Spleen (tissue), 7 donors: ENCODE data around the gene PVALEF.

Experiments used
- POLR2A ChIP-seq, 3 donors: fragments of 450-650 bp; IDR thresholded peaks; one replicate each; pipeline ENCODE4 v1.5.1; 2017; ENCODE audit warnings: antibody characterized with exemption in 3 of 3, mild to moderate bottlenecking in 1 of 3
- POLR2AphosphoS5 ChIP-seq, 3 donors: sonication (generic); formaldehyde crosslinking; IDR thresholded peaks; one replicate each; pipeline ENCODE4 v1.5.1; 2017; ENCODE audit warnings: antibody characterized with exemption in 3 of 3
- TF ChIP-seq, protein P1 (sequence below), 11 experiments: fragments of 200-600 bp in 7 of 11; fragments of 450-650 bp in 4 of 11; sonication (generic) in 4 of 11; IDR thresholded peaks in 8 of 11; conservative IDR thresholded peaks in 3 of 11; 1 replicate in 7 of 11; 2 replicates in 4 of 11; pipeline versions ENCODE4 v1.4.0 to v1.8.0; 2016 to 2021; ENCODE audit warnings: antibody characterized with exemption in 11 of 11, inconsistent platforms in 4 of 11, mild to moderate bottlenecking in 1 of 11
- donor health status: DM: no; HTN: no; CAD: no; lungs with moderate emphysema.
- donor health status: DM: no; HTN: no; CAD: no.
- donor health status: DM: no; HTN: no; CAD: no.

DNA sequence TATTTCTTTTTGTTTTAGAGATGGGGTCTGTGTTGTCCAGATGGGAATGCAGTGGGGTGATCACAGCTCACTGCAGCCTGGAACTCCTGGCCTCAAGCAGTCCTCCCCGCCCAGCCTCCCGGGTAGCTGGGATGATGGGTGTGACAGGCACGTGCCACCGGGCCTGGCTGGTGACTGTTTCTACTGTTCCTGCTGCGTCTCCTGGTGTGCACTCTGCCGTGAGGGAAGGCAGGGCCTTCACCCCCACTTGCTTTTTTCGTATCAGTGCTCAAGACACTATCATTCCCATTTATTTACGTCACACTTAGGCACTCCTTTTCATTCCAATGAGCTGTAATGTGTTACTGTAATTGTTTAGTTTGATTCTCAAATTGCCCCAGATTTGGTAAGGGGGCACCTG lies 25.3 kb upstream of the PVALEF start:
- TF ChIP-seq POLR2A (IDR thresholded peaks at IDR 0.05) (no peak), POLR2AphosphoS5 (IDR thresholded peaks at IDR 0.05) (no peak)
- TF ChIP-seq, protein P1, sequence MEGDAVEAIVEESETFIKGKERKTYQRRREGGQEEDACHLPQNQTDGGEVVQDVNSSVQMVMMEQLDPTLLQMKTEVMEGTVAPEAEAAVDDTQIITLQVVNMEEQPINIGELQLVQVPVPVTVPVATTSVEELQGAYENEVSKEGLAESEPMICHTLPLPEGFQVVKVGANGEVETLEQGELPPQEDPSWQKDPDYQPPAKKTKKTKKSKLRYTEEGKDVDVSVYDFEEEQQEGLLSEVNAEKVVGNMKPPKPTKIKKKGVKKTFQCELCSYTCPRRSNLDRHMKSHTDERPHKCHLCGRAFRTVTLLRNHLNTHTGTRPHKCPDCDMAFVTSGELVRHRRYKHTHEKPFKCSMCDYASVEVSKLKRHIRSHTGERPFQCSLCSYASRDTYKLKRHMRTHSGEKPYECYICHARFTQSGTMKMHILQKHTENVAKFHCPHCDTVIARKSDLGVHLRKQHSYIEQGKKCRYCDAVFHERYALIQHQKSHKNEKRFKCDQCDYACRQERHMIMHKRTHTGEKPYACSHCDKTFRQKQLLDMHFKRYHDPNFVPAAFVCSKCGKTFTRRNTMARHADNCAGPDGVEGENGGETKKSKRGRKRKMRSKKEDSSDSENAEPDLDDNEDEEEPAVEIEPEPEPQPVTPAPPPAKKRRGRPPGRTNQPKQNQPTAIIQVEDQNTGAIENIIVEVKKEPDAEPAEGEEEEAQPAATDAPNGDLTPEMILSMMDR (IDR thresholded peaks at IDR 0.05 in 8 of 11, conservative IDR thresholded peaks at IDR 0.05 in 3 of 11), result no peak
